GM19023 (cell line): Measurements from ENCODE around the gene CCDC69.

Experiments used
- ATAC-seq: cut with Tn5 transposase; IDR thresholded peaks from one replicate; pipeline ENCODE4 v1.9.1; 2021; ENCODE audit warnings: mild to moderate bottlenecking, moderate library complexity; ENCODE audit not compliant: unreplicated experiment

The CCDC69 gene

DNA sequence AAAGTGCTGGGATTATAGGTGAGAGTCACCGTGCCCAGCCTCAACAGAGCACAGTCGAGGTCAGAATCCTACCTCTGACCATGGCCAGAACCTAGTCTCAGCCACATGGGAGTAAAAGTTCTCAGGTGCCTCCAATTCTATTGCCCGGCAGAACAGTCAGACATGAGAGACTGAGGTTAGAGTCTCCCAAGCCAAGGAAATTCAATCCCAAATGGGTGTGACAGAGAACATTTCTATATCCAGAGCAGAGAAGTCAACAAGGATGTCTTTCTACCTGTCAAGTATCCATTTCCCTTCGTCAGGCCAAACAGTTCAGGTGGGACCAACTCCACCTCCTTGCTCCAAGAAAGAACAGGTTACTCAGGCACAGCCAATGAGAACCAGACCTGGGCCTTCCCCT lies 76.9 kb downstream of the CCDC69 start:
- ATAC-seq: no peak

- ATAC-seq: no peak
Measured at GRCh38 chr5:151146061-151146460, 77.8 kb downstream of the CCDC69 start.

- ATAC-seq: no peak
Measured at GRCh38 chr5:151144922-151145321, 79.0 kb downstream of the CCDC69 start.

GRCh38 chr5:151144275-151144674 lies 79.6 kb downstream of the CCDC69 start:
- ATAC-seq: no peak

GRCh38 chr5:151143645-151144044 lies 80.2 kb downstream of the CCDC69 start:
- no peak for ATAC-seq

DNA sequence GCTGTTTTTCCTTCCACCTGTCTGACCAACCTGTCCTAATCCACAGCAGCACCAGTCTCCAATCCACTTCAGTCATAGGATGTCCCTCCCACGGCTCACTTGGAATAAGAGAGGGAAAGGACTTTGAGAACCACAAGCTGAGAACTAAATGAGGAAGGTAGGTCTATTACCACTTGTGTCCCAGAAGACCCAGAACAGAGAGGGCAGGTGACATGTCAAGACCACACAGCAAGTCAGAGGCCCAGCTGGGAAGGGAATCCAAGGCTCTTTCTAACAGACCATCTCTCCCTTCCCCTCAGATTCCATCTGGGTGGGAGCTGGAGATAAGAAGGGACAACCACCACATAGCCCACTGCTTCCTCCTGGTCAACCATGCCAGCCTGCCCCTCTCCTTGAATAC lies 81.0 kb downstream of the CCDC69 start:
- no peak for ATAC-seq

GRCh38 chr5:151141535-151141934 lies 82.4 kb downstream of the CCDC69 start:
- peak; percentile 89 for ATAC-seq

- no peak for ATAC-seq
Measured at GRCh38 chr5:151140686-151141459, 83.0 kb downstream of the CCDC69 start.

DNA sequence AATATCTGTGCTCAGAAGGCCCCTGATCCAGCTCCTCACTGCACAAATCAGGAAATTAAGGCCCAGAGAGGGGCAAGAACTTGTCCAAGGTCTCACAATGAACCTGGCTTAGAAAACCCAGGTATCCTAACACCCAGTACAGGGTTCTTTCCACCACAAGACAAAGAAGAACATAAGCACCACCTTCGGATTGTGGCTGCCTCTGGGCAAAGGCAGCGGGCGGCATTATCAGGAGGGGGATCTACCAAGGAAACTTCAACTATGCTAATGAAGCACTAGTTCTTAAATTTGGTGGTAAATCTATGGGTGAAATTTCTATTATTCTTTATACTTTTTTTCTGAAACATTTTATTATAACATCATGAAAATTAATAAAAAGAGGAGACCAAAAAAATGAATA lies 84.2 kb downstream of the CCDC69 start:
- ATAC-seq: no peak

DNA sequence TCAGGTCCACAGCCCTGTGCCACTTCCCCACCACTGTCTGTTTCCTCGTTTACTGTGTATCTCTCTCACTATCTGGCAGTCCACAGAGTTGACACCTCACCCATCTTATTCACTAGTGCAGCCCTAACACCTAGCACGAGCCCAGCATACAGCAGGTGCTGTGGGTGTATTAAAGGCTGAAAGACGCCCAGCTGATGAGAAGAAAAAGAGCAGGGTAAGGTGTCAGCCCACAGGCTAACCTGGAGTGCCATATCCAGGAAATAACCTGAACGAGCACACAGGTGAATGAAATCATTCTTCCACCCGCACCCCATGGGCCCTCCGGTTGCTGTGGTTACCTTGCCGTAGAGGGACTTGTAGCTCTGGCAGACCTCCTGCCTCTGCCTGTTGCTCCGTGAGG lies 84.9 kb downstream of the CCDC69 start:
- ATAC-seq: no peak

GRCh38 chr5:151138114-151138513 lies 85.8 kb downstream of the CCDC69 start:
- ATAC-seq: no peak

DNA sequence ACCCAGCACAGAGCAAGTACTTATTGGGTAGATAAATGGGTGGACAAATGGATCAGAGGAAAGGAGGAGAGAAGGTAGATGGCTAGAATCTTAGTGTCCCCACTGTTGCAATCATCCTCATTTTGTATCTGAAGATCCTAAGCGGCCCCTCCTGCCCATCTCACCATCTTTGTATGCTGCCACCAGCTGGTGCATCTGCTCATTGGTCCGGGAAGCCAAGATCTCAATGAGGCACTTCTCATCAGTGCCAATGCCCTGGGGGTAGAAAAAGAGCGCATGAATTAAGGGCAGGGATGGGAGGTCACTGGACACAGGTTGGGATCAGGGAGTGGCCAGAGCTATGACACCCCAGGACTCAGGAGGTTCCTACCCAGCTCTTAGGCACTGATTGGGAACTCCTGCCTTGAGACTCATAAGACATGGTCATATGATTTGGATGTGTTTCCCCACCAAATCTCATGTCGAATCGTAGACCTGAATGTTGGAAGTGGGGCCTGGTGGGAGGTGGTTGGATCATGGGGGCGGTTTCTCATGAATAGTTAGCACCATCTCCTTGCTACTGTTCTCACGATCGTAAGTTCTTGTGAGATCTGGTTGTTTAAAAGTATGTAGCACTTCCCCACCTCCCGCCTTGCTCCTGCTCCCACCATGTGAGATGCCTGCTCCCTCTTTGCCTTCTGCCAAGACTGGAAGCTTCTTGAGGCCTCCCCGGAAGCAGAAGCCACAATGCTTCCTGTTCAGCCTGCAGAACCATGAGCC lies 86.6 kb downstream of the CCDC69 start:
- no peak for ATAC-seq

- ATAC-seq: peak; percentile 75
Measured at GRCh38 chr5:151134228-151134627, 89.7 kb downstream of the CCDC69 start.

DNA sequence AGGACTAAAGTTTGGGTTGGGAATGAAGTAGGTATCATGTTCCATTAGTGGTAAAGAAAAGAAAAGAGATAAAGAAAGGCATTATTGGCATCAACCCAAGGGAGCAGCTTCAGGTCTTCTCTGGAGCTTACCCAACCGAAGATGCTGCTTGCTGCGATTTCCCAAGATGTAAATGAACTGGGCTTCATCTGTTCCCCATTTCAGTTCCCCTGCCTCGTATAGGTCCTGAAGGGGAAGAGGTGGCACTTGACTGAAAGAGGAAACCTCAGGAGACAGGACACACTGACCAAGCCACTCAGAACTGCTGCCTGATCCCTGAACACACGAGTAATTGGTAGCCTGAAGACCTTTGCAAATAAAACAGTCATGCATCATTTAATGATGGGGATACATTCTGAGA lies 90.9 kb downstream of the CCDC69 start:
- ATAC-seq: no peak
